ENCODE measurements around the gene SMARCA2. TPM values are rescaled to one million over a fixed set of nuclear protein-coding genes. Genes with fewer than 3 reads are reported as not detected.

Gene SMARCA2
- total RNA-seq, 1 donor from 2014 or later: 84.9 TPM

GRCh38 chr9:2086971-2087370 lies 71.8 kb downstream of the SMARCA2 start:
- DNase-seq (ENCODE audit: low read depth in 2 of 2): no peak

GRCh38 chr9:2087500-2088313 lies 72.6 kb downstream of the SMARCA2 start:
- DNase-seq (ENCODE audit: low read depth in 2 of 2): peak; percentile 25 to 62

GRCh38 chr9:2093920-2094597 lies 78.9 kb downstream of the SMARCA2 start:
- peak in 1 of 2 donors; percentile 71 for DNase-seq (ENCODE audit: low read depth in 2 of 2)

DNA sequence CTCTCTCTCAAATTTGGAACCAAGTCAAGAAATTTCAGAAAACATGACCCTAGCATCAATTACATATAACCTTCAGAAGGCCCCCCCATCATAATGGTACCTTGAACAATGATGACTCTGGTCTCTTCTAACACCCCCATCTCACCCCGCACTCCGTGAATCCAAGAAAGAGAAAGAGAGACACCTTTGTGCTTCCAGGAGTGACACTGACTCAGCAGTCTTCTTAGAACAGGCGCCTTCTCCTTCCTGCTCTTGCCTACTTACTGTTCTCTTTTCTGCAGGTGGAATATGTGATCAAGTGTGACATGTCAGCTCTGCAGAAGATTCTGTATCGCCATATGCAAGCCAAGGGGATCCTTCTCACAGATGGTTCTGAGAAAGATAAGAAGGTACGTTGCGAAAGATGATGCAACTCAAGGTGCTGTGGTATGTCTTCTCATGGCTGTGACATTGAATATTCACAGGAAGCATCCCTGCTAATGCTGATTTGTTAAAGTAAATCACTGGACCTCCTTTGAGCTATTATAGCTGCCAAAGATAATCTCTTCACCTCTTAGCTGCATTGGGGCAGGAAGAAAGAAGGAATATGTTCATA lies 81.3 kb downstream of the SMARCA2 start:
- DNase-seq (ENCODE audit: low read depth in 2 of 2): no peak

- no peak for DNase-seq (ENCODE audit: low read depth in 2 of 2)
Observed at GRCh38 chr9:2106666-2107065, 91.5 kb downstream of the SMARCA2 start.

GRCh38 chr9:2107906-2108451 lies 92.8 kb downstream of the SMARCA2 start:
- peak in 1 of 2 donors; percentile 38 for DNase-seq (ENCODE audit: low read depth in 2 of 2)

DNA sequence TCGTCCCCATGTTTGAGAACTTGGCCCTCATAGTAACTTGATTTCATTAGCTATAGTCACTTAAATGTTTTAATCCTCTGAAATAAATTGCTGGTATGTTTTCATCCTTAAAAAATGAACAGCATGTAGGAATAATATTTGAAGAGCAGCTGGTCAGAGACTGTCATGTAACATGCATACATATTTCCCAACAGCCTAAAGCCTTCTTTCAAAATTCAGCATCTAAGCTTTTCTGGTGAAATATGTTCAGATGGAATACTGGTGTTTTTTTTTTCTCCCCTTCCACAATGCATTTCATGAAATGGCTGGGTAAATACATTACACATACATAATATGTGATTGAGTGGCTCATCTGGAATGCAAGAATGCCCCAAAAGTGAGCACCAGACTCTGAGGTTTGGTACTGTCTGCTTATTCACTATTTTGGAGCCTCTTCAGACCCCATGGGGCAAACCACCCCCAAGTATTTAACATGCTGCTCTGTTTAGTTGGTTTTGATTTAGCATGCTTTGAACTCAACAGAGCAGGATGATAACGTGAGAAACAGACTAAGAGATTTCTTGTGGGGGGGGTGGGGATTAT lies 94.0 kb downstream of the SMARCA2 start:
- no peak for DNase-seq (ENCODE audit: low read depth in 2 of 2)

DNA sequence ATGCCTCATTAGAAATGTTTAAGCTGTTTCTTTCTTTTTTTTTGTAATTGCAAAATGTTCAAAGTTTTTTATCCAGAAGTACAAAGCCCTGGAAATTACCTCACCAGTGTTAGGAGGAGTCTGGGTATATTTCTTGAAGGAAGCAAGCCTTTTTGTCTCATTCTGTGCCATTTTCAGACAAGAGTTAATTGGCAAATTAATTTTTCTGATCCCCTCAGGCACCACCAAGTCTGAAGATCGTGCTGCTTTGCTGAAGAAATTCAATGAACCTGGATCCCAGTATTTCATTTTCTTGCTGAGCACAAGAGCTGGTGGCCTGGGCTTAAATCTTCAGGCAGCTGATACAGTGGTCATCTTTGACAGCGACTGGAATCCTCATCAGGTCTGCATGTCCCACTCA lies 94.9 kb downstream of the SMARCA2 start:
- DNase-seq (ENCODE audit: low read depth in 2 of 2): no peak

- DNase-seq (ENCODE audit: low read depth in 2 of 2): peak in 1 of 2 donors; percentile 27
Observed at GRCh38 chr9:2116073-2116472, 100.9 kb downstream of the SMARCA2 start.

- DNase-seq (ENCODE audit: low read depth in 2 of 2): no peak
Observed at GRCh38 chr9:2117527-2117926, 102.4 kb downstream of the SMARCA2 start.

DNA sequence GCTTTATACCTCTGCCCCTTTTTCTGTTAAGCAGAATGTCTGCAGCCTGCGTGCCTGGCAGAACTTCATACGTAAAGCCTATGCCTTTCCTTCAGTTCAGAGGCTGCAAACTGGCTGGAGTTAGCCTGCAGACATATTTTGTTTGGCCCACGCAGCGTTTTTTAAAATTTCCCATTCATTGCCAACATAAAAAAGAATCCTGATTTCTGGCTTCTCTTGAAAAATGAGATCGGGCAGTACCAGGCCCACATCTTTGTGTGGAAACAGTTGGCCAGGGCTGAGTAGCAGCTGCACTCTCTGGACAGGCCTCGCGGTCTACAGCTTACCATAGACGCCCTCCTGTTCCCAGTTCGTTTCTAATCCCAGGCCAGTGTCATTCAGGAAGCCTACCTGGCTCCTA lies 104.4 kb downstream of the SMARCA2 start:
- DNase-seq (ENCODE audit: low read depth in 2 of 2): peak in 1 of 2 donors; percentile 27

DNA sequence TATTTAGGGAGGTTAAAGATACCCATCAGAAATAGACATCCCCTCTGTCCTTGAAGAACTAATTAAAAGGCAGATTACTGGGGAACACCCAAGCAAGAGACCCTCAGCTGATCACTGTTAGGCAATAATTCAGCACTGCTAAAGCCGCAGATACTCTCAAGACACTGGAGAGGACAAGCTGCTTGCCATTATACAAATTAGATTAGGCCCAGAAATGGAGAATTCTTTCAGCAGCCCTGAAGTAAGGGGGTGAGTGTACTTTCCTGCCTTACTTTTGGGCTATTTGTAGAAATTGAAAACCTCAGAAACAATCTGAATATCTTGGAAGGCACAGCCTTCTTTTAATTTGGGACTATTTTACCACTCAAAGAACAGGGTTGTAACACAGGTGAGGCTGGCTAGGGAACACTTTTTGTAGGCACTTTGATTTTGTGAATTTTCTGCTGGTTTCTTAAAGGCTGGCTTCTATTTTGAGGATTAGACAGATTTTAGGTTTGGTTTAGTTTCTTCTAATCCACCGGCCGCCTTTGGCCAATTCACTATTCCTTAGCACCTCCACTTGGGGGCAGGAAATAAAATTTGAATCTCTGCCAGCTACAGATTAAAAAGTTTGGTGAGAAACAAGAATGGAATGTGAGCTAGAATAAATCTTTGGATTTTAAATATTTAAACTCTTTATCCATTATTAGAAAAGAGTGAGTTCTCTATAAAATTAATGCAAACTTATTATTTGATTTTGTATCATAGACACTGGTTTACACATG lies 106.0 kb downstream of the SMARCA2 start:
- DNase-seq (ENCODE audit: low read depth in 2 of 2): peak; percentile 38 to 70

GRCh38 chr9:2122299-2122698 lies 107.2 kb downstream of the SMARCA2 start:
- no peak for DNase-seq (ENCODE audit: low read depth in 2 of 2)

DNA sequence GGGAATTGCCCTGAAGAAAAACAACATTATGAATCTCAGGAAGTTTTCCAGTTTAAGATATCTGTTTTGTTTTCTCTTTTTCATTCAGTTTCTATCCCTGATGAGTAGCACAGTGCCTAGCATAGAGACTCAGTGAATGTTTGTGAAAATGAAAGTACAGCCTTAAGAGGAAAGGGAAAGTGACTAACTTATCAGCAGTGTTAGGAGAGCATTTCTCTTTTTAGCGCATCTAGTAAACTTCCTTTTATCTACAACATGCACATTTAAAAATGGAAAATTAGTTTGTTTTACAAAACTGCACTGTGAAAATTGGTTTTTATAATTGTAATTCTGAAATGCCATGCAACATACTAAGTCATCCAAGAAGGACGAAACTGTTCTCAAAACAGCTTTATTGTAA lies 110.8 kb downstream of the SMARCA2 start:
- DNase-seq (ENCODE audit: low read depth in 2 of 2): peak; percentile 62 to 66

- DNase-seq (ENCODE audit: low read depth in 2 of 2): peak; percentile 22 to 37
Observed at GRCh38 chr9:2126331-2126803, 111.2 kb downstream of the SMARCA2 start.

- DNase-seq (ENCODE audit: low read depth in 2 of 2): no peak
Observed at GRCh38 chr9:2127486-2127885, 112.3 kb downstream of the SMARCA2 start.

- no peak for DNase-seq (ENCODE audit: low read depth in 2 of 2)
Observed at GRCh38 chr9:2128141-2128540, 113.0 kb downstream of the SMARCA2 start.

- no peak for DNase-seq (ENCODE audit: low read depth in 2 of 2)
Observed at GRCh38 chr9:2128618-2129017, 113.5 kb downstream of the SMARCA2 start.

- no peak for DNase-seq (ENCODE audit: low read depth in 2 of 2)
Observed at GRCh38 chr9:2130941-2131340, 115.8 kb downstream of the SMARCA2 start.

- DNase-seq (ENCODE audit: low read depth in 2 of 2): peak; percentile 58 to 59
Observed at GRCh38 chr9:2132484-2133082, 117.4 kb downstream of the SMARCA2 start.
